H9 (cell line): ENCODE measurements around the gene PPIP5K2. TPM values are rescaled to one million over a fixed set of nuclear protein-coding genes. Genes with fewer than 3 reads are reported as not detected.

Experiments
- DNase-seq: peaks from one replicate; pipeline ENCODE4 v3.0.0-alpha.2; 2017
- H2AFZ ChIP-seq: one replicate; pipeline ENCODE4 v1.6.1; 2013; ENCODE audit warnings: mild to moderate bottlenecking, low read length, control low read depth, moderate library complexity
- H2AK5ac ChIP-seq: 2 replicates; pipeline ENCODE4 v1.6.1; 2013; ENCODE audit warnings: low read length, control low read depth, mixed read lengths; ENCODE audit not compliant: insufficient read length
- H2BK120ac ChIP-seq: one replicate; pipeline ENCODE4 v1.6.1; 2013; ENCODE audit warnings: low read depth, mild to moderate bottlenecking, low read length, control low read depth, inconsistent platforms; ENCODE audit not compliant: poor library complexity, severe bottlenecking
- H2BK12ac ChIP-seq: 2 replicates; pipeline ENCODE4 v1.6.1; 2013; ENCODE audit warnings: low read length, control low read depth, mixed read lengths, low read depth; ENCODE audit not compliant: insufficient read length
- H2BK15ac ChIP-seq: 2 replicates; pipeline ENCODE4 v1.6.1; 2013; ENCODE audit warnings: low read depth, low read length, control low read depth
- H2BK20ac ChIP-seq: one replicate; pipeline ENCODE4 v1.6.1; 2013; ENCODE audit warnings: low read depth, mild to moderate bottlenecking, low read length, control low read depth, inconsistent platforms; ENCODE audit not compliant: poor library complexity, severe bottlenecking
- H2BK5ac ChIP-seq: 2 replicates; pipeline ENCODE4 v1.6.1; 2013; ENCODE audit warnings: low read length, control low read depth, mixed read lengths; ENCODE audit not compliant: insufficient read length
- H3K14ac ChIP-seq: 2 replicates; pipeline ENCODE4 v1.6.1; 2013; ENCODE audit warnings: low read length, control low read depth; ENCODE audit not compliant: insufficient read depth
- H3K18ac ChIP-seq: 2 replicates; pipeline ENCODE4 v1.6.1; 2013; ENCODE audit warnings: low read depth, mild to moderate bottlenecking, mixed read lengths, low read length, control low read depth; ENCODE audit not compliant: insufficient read length
- H3K23ac ChIP-seq: 2 replicates; pipeline ENCODE4 v1.6.1; 2013; ENCODE audit warnings: low read length, control low read depth, mixed read lengths, low read depth; ENCODE audit not compliant: insufficient read length
- H3K23me2 ChIP-seq: 2 replicates; pipeline ENCODE4 v1.6.1; 2013; ENCODE audit warnings: low read depth, mild to moderate bottlenecking, mixed read lengths, low read length, control low read depth; ENCODE audit not compliant: insufficient read length, poor library complexity, severe bottlenecking
- H3K27ac ChIP-seq: 2 replicates; pipeline ENCODE4 v1.5.1; 2013; ENCODE audit warnings: low read length, control low read depth, mixed read lengths, low read depth; ENCODE audit not compliant: insufficient read length
- H3K27me3 ChIP-seq: 2 replicates; pipeline ENCODE4 v1.6.1; 2013; ENCODE audit warnings: low read length, control low read depth, inconsistent platforms; ENCODE audit not compliant: insufficient read depth
- H3K4ac ChIP-seq: 2 replicates; pipeline ENCODE4 v1.6.1; 2013; ENCODE audit warnings: low read depth, mild to moderate bottlenecking, control low read depth, inconsistent platforms, low read length, moderate library complexity
- H3K4me1 ChIP-seq: 2 replicates; pipeline ENCODE4 v1.6.1; 2013; ENCODE audit warnings: low read length, control low read depth, inconsistent platforms; ENCODE audit not compliant: insufficient read depth
- H3K4me2 ChIP-seq: 2 replicates; pipeline ENCODE4 v1.6.1; 2013; ENCODE audit warnings: low read length, control low read depth, mixed read lengths; ENCODE audit not compliant: insufficient read length, insufficient read depth
- H3K56ac ChIP-seq: 2 replicates; pipeline ENCODE4 v1.6.1; 2013; ENCODE audit warnings: low read depth, mild to moderate bottlenecking, mixed read lengths, low read length, control low read depth; ENCODE audit not compliant: insufficient read length
- H3K79me1 ChIP-seq: 2 replicates; pipeline ENCODE4 v1.6.1; 2013; ENCODE audit warnings: low read depth, mild to moderate bottlenecking, moderate library complexity, low read length, control low read depth, inconsistent platforms; ENCODE audit not compliant: insufficient read depth, poor library complexity, severe bottlenecking
- H3K79me2 ChIP-seq: 2 replicates; pipeline ENCODE4 v1.6.1; 2013; ENCODE audit warnings: low read length, control low read depth, inconsistent platforms; ENCODE audit not compliant: insufficient read depth
- H3K9ac ChIP-seq: 2 replicates; pipeline ENCODE4 v1.6.1; 2013; ENCODE audit warnings: low read length, control low read depth, mixed read lengths; ENCODE audit not compliant: insufficient read length; ENCODE audit errors: extremely low read depth
- H3K9me3 ChIP-seq: one replicate; pipeline ENCODE4 v1.6.1; 2013; ENCODE audit warnings: low read depth, low read length, inconsistent platforms; ENCODE audit not compliant: control insufficient read depth
- H3T11ph ChIP-seq: one replicate; pipeline ENCODE4 v1.6.1; 2013; ENCODE audit warnings: mild to moderate bottlenecking, low read length, control low read depth, inconsistent platforms
- H4K20me1 ChIP-seq: one replicate; pipeline ENCODE4 v1.6.1; 2013; ENCODE audit not compliant: control insufficient read depth, insufficient read length, insufficient read depth
- H4K5ac ChIP-seq: 2 replicates; pipeline ENCODE4 v1.6.1; 2013; ENCODE audit warnings: low read depth, mild to moderate bottlenecking, mixed read lengths, low read length, control low read depth; ENCODE audit not compliant: insufficient read length
- H4K8ac ChIP-seq: replicated peaks from 2 replicates; pipeline ENCODE4 v1.6.1; 2013; ENCODE audit warnings: low read length, control low read depth, mixed read lengths, low read depth; ENCODE audit not compliant: insufficient read length
- H4K91ac ChIP-seq: 2 replicates; pipeline ENCODE4 v1.6.1; 2013; ENCODE audit warnings: low read depth, mild to moderate bottlenecking, moderate library complexity, mixed read lengths, low read length, control low read depth; ENCODE audit not compliant: insufficient read length
- H3K27ac Mint-ChIP-seq, 3 experiments: 2 replicates in 2 of 3; 3 replicates in 1 of 3; pipeline ENCODE4 v1.8.0; 2020 to 2021; ENCODE audit warnings: mixed read lengths in 3 of 3, mild to moderate bottlenecking in 1 of 3, moderate library complexity in 1 of 3
- H3K27me3 Mint-ChIP-seq: 2 replicates; pipeline ENCODE4 v1.8.0; 2021; ENCODE audit warnings: low read depth, mild to moderate bottlenecking, moderate library complexity, mixed read lengths
- H3K36me3 Mint-ChIP-seq, 3 experiments: 2 replicates in 2 of 3; 3 replicates in 1 of 3; pipeline ENCODE4 v1.8.0; 2020 to 2021; ENCODE audit warnings: low read depth in 3 of 3, mixed read lengths in 3 of 3; ENCODE audit not compliant: insufficient read depth in 1 of 3
- H3K4me1 Mint-ChIP-seq, 2 experiments: 2 replicates each; pipeline ENCODE4 v1.8.0; 2020; ENCODE audit warnings: mixed read lengths in 2 of 2
- H3K4me3 Mint-ChIP-seq, 2 experiments: 2 replicates in 1 of 2; 3 replicates in 1 of 2; pipeline ENCODE4 v1.8.0; 2020 to 2021; ENCODE audit warnings: mild to moderate bottlenecking in 2 of 2, mixed read lengths in 2 of 2, moderate library complexity in 1 of 2
- H3K9me3 Mint-ChIP-seq, 2 experiments: 2 replicates in 1 of 2; 3 replicates in 1 of 2; pipeline ENCODE4 v1.8.0; 2020; ENCODE audit warnings: mild to moderate bottlenecking in 2 of 2, mixed read lengths in 2 of 2, moderate library complexity in 1 of 2
- total RNA-seq: library from RNA; stranded (reverse); gene quantifications from 2 replicates; pipeline ENCODE4 v1.2.1, GENCODE V29; 2021
- TF ChIP-seq, protein P1 (sequence below): fragments of 200-600 bp; sonication (generic); conservative IDR thresholded peaks from 3 replicates; pipeline ENCODE4 v1.8.0; 2021; ENCODE audit warnings: antibody characterized with exemption, mild to moderate bottlenecking

Gene PPIP5K2
- total RNA-seq, 1 experiment from 2014 or later: 43.8 TPM

GRCh38 chr5:103244398-103244797 lies 124.3 kb downstream of the PPIP5K2 start:
- Histone ChIP-seq H3K9ac (no peak overlapping the region), H3K9me3 (no peaks in the 10 kb centered on the region), H3K18ac (no peak overlapping the region), H3K27ac (no peak overlapping the region), H3K79me1 (no peaks in the 10 kb centered on the region), H2BK15ac (no peak overlapping the region), H4K91ac (no peak overlapping the region), H2BK12ac (no peak overlapping the region), H4K5ac (no peak overlapping the region), H3T11ph (no peak overlapping the region), H2AFZ (no peak overlapping the region), H2BK5ac (no peak overlapping the region), H4K8ac (no peak overlapping the region), H3K14ac (no peak overlapping the region), H3K4ac (no peak overlapping the region), H3K79me2 (no peaks in the 10 kb centered on the region), H3K23me2 (no peaks in the 10 kb centered on the region), H2AK5ac (no peak overlapping the region), H2BK20ac (no peak overlapping the region), H4K20me1 (no peaks in the 10 kb centered on the region), H3K27me3 (no peaks in the 10 kb centered on the region), H3K23ac (no peak overlapping the region), H3K4me2 (no peak overlapping the region), H2BK120ac (no peak overlapping the region), H3K56ac (no peak overlapping the region), H3K4me1 (no peaks in the 10 kb centered on the region)
- Mint-ChIP-seq H3K36me3 (peaks cover 0 to 4% (median 0%) of the 10 kb centered on the region in 3 experiments; a peak in 2 of 7 replicates), H3K27ac (no peak overlapping the region), H3K4me1 (peaks cover 3% of the 10 kb centered on the region in 2 experiments; a peak in 2 of 4 replicates), H3K27me3 (no peaks in the 10 kb centered on the region), H3K9me3 (peaks cover 6 to 9% of the 10 kb centered on the region in 2 experiments; a peak in 4 of 5 replicates), H3K4me3 (no peak overlapping the region)
- TF ChIP-seq, protein P1, sequence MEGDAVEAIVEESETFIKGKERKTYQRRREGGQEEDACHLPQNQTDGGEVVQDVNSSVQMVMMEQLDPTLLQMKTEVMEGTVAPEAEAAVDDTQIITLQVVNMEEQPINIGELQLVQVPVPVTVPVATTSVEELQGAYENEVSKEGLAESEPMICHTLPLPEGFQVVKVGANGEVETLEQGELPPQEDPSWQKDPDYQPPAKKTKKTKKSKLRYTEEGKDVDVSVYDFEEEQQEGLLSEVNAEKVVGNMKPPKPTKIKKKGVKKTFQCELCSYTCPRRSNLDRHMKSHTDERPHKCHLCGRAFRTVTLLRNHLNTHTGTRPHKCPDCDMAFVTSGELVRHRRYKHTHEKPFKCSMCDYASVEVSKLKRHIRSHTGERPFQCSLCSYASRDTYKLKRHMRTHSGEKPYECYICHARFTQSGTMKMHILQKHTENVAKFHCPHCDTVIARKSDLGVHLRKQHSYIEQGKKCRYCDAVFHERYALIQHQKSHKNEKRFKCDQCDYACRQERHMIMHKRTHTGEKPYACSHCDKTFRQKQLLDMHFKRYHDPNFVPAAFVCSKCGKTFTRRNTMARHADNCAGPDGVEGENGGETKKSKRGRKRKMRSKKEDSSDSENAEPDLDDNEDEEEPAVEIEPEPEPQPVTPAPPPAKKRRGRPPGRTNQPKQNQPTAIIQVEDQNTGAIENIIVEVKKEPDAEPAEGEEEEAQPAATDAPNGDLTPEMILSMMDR: no peak
- no peak for DNase-seq
